H9 (cell line): Measurements from ENCODE around the gene TRIM69. TPM values are rescaled to one million over a fixed set of nuclear protein-coding genes. Genes with fewer than 3 reads are reported as not detected.

Source experiments
- DNase-seq: peaks from one replicate; pipeline ENCODE4 v3.0.0-alpha.2; 2017
- H2AFZ ChIP-seq: one replicate; pipeline ENCODE4 v1.6.1; 2013; ENCODE audit warnings: mild to moderate bottlenecking, low read length, control low read depth, moderate library complexity
- H2AK5ac ChIP-seq: 2 replicates; pipeline ENCODE4 v1.6.1; 2013; ENCODE audit warnings: low read length, control low read depth, mixed read lengths; ENCODE audit not compliant: insufficient read length
- H2BK120ac ChIP-seq: one replicate; pipeline ENCODE4 v1.6.1; 2013; ENCODE audit warnings: low read depth, mild to moderate bottlenecking, low read length, control low read depth, inconsistent platforms; ENCODE audit not compliant: poor library complexity, severe bottlenecking
- H2BK12ac ChIP-seq: 2 replicates; pipeline ENCODE4 v1.6.1; 2013; ENCODE audit warnings: low read length, control low read depth, mixed read lengths, low read depth; ENCODE audit not compliant: insufficient read length
- H2BK15ac ChIP-seq: 2 replicates; pipeline ENCODE4 v1.6.1; 2013; ENCODE audit warnings: low read depth, low read length, control low read depth
- H2BK20ac ChIP-seq: one replicate; pipeline ENCODE4 v1.6.1; 2013; ENCODE audit warnings: low read depth, mild to moderate bottlenecking, low read length, control low read depth, inconsistent platforms; ENCODE audit not compliant: poor library complexity, severe bottlenecking
- H2BK5ac ChIP-seq: 2 replicates; pipeline ENCODE4 v1.6.1; 2013; ENCODE audit warnings: low read length, control low read depth, mixed read lengths; ENCODE audit not compliant: insufficient read length
- H3K14ac ChIP-seq: 2 replicates; pipeline ENCODE4 v1.6.1; 2013; ENCODE audit warnings: low read length, control low read depth; ENCODE audit not compliant: insufficient read depth
- H3K18ac ChIP-seq: 2 replicates; pipeline ENCODE4 v1.6.1; 2013; ENCODE audit warnings: low read depth, mild to moderate bottlenecking, mixed read lengths, low read length, control low read depth; ENCODE audit not compliant: insufficient read length
- H3K23ac ChIP-seq: 2 replicates; pipeline ENCODE4 v1.6.1; 2013; ENCODE audit warnings: low read length, control low read depth, mixed read lengths, low read depth; ENCODE audit not compliant: insufficient read length
- H3K23me2 ChIP-seq: 2 replicates; pipeline ENCODE4 v1.6.1; 2013; ENCODE audit warnings: low read depth, mild to moderate bottlenecking, mixed read lengths, low read length, control low read depth; ENCODE audit not compliant: insufficient read length, poor library complexity, severe bottlenecking
- H3K27ac ChIP-seq: 2 replicates; pipeline ENCODE4 v1.5.1; 2013; ENCODE audit warnings: low read length, control low read depth, mixed read lengths, low read depth; ENCODE audit not compliant: insufficient read length
- H3K27me3 ChIP-seq: 2 replicates; pipeline ENCODE4 v1.6.1; 2013; ENCODE audit warnings: low read length, control low read depth, inconsistent platforms; ENCODE audit not compliant: insufficient read depth
- H3K4ac ChIP-seq: 2 replicates; pipeline ENCODE4 v1.6.1; 2013; ENCODE audit warnings: low read depth, mild to moderate bottlenecking, control low read depth, inconsistent platforms, low read length, moderate library complexity
- H3K4me1 ChIP-seq: 2 replicates; pipeline ENCODE4 v1.6.1; 2013; ENCODE audit warnings: low read length, control low read depth, inconsistent platforms; ENCODE audit not compliant: insufficient read depth
- H3K4me2 ChIP-seq: 2 replicates; pipeline ENCODE4 v1.6.1; 2013; ENCODE audit warnings: low read length, control low read depth, mixed read lengths; ENCODE audit not compliant: insufficient read length, insufficient read depth
- H3K56ac ChIP-seq: 2 replicates; pipeline ENCODE4 v1.6.1; 2013; ENCODE audit warnings: low read depth, mild to moderate bottlenecking, mixed read lengths, low read length, control low read depth; ENCODE audit not compliant: insufficient read length
- H3K79me1 ChIP-seq: 2 replicates; pipeline ENCODE4 v1.6.1; 2013; ENCODE audit warnings: low read depth, mild to moderate bottlenecking, moderate library complexity, low read length, control low read depth, inconsistent platforms; ENCODE audit not compliant: insufficient read depth, poor library complexity, severe bottlenecking
- H3K79me2 ChIP-seq: 2 replicates; pipeline ENCODE4 v1.6.1; 2013; ENCODE audit warnings: low read length, control low read depth, inconsistent platforms; ENCODE audit not compliant: insufficient read depth
- H3K9ac ChIP-seq: 2 replicates; pipeline ENCODE4 v1.6.1; 2013; ENCODE audit warnings: low read length, control low read depth, mixed read lengths; ENCODE audit not compliant: insufficient read length; ENCODE audit errors: extremely low read depth
- H3K9me3 ChIP-seq: one replicate; pipeline ENCODE4 v1.6.1; 2013; ENCODE audit warnings: low read depth, low read length, inconsistent platforms; ENCODE audit not compliant: control insufficient read depth
- H3T11ph ChIP-seq: one replicate; pipeline ENCODE4 v1.6.1; 2013; ENCODE audit warnings: mild to moderate bottlenecking, low read length, control low read depth, inconsistent platforms
- H4K20me1 ChIP-seq: one replicate; pipeline ENCODE4 v1.6.1; 2013; ENCODE audit not compliant: control insufficient read depth, insufficient read length, insufficient read depth
- H4K5ac ChIP-seq: 2 replicates; pipeline ENCODE4 v1.6.1; 2013; ENCODE audit warnings: low read depth, mild to moderate bottlenecking, mixed read lengths, low read length, control low read depth; ENCODE audit not compliant: insufficient read length
- H4K8ac ChIP-seq: replicated peaks from 2 replicates; pipeline ENCODE4 v1.6.1; 2013; ENCODE audit warnings: low read length, control low read depth, mixed read lengths, low read depth; ENCODE audit not compliant: insufficient read length
- H4K91ac ChIP-seq: 2 replicates; pipeline ENCODE4 v1.6.1; 2013; ENCODE audit warnings: low read depth, mild to moderate bottlenecking, moderate library complexity, mixed read lengths, low read length, control low read depth; ENCODE audit not compliant: insufficient read length
- H3K27ac Mint-ChIP-seq, 3 experiments: 2 replicates in 2 of 3; 3 replicates in 1 of 3; pipeline ENCODE4 v1.8.0; 2020 to 2021; ENCODE audit warnings: mixed read lengths in 3 of 3, mild to moderate bottlenecking in 1 of 3, moderate library complexity in 1 of 3
- H3K27me3 Mint-ChIP-seq: 2 replicates; pipeline ENCODE4 v1.8.0; 2021; ENCODE audit warnings: low read depth, mild to moderate bottlenecking, moderate library complexity, mixed read lengths
- H3K36me3 Mint-ChIP-seq, 3 experiments: 2 replicates in 2 of 3; 3 replicates in 1 of 3; pipeline ENCODE4 v1.8.0; 2020 to 2021; ENCODE audit warnings: low read depth in 3 of 3, mixed read lengths in 3 of 3; ENCODE audit not compliant: insufficient read depth in 1 of 3
- H3K4me1 Mint-ChIP-seq, 2 experiments: 2 replicates each; pipeline ENCODE4 v1.8.0; 2020; ENCODE audit warnings: mixed read lengths in 2 of 2
- H3K4me3 Mint-ChIP-seq, 2 experiments: 2 replicates in 1 of 2; 3 replicates in 1 of 2; pipeline ENCODE4 v1.8.0; 2020 to 2021; ENCODE audit warnings: mild to moderate bottlenecking in 2 of 2, mixed read lengths in 2 of 2, moderate library complexity in 1 of 2
- H3K9me3 Mint-ChIP-seq, 2 experiments: 2 replicates in 1 of 2; 3 replicates in 1 of 2; pipeline ENCODE4 v1.8.0; 2020; ENCODE audit warnings: mild to moderate bottlenecking in 2 of 2, mixed read lengths in 2 of 2, moderate library complexity in 1 of 2
- WGBS: extraction: QIAGEN DNeasy Blood & Tissue Kit; methylation state at CpG from one replicate; pipeline ENCODE4 v1.1.7; 2013; ENCODE audit warnings: missing lambda C conversion rate, low lambda C conversion rate, mixed read lengths; ENCODE audit not compliant: insufficient read length; ENCODE audit errors: extremely low coverage; 5-methylcytosine and 5-hydroxymethylcytosine counted together
- total RNA-seq: library from RNA; stranded (reverse); gene quantifications from 2 replicates; pipeline ENCODE4 v1.2.1, GENCODE V29; 2021
- TF ChIP-seq, protein P1 (sequence below): fragments of 200-600 bp; sonication (generic); conservative IDR thresholded peaks from 3 replicates; pipeline ENCODE4 v1.8.0; 2021; ENCODE audit warnings: antibody characterized with exemption, mild to moderate bottlenecking

Gene TRIM69
- total RNA-seq, 1 experiment from 2014 or later = 4.3 TPM

- Histone ChIP-seq H2BK5ac (no peak overlapping the region), H3K14ac (no peak overlapping the region), H2BK12ac (no peak overlapping the region), H3K4me2 (no peak overlapping the region), H2AK5ac (no peak overlapping the region), H4K5ac (no peak overlapping the region), H4K8ac (no peak overlapping the region), H3K56ac (no peak overlapping the region), H3K4me1 (no peaks in the 10 kb centered on the region), H3T11ph (no peak overlapping the region), H3K9ac (no peak overlapping the region), H2BK20ac (no peak overlapping the region), H3K79me2 (no peaks in the 10 kb centered on the region), H3K23me2 (no peaks in the 10 kb centered on the region), H3K9me3 (no peaks in the 10 kb centered on the region), H3K18ac (no peak overlapping the region), H4K91ac (no peak overlapping the region), H2BK15ac (no peak overlapping the region), H3K4ac (no peak overlapping the region), H4K20me1 (no peaks in the 10 kb centered on the region), H3K23ac (no peak overlapping the region), H2AFZ (no peak overlapping the region), H3K27me3 (no peaks in the 10 kb centered on the region), H3K79me1 (no peaks in the 10 kb centered on the region), H2BK120ac (no peak overlapping the region), H3K27ac (no peak overlapping the region)
- Mint-ChIP-seq H3K9me3 (peaks cover 21 to 25% of the 10 kb centered on the region in 2 experiments), H3K4me1 (peaks cover 2 to 7% of the 10 kb centered on the region in 2 experiments), H3K27ac (no peak overlapping the region), H3K4me3 (no peak overlapping the region), H3K36me3 (peaks cover 6 to 10% (median 9%) of the 10 kb centered on the region in 3 experiments; a peak in 6 of 7 replicates), H3K27me3 (peaks cover 2% of the 10 kb centered on the region; the same call in 1 of the 2 replicates)
- TF ChIP-seq, protein P1, sequence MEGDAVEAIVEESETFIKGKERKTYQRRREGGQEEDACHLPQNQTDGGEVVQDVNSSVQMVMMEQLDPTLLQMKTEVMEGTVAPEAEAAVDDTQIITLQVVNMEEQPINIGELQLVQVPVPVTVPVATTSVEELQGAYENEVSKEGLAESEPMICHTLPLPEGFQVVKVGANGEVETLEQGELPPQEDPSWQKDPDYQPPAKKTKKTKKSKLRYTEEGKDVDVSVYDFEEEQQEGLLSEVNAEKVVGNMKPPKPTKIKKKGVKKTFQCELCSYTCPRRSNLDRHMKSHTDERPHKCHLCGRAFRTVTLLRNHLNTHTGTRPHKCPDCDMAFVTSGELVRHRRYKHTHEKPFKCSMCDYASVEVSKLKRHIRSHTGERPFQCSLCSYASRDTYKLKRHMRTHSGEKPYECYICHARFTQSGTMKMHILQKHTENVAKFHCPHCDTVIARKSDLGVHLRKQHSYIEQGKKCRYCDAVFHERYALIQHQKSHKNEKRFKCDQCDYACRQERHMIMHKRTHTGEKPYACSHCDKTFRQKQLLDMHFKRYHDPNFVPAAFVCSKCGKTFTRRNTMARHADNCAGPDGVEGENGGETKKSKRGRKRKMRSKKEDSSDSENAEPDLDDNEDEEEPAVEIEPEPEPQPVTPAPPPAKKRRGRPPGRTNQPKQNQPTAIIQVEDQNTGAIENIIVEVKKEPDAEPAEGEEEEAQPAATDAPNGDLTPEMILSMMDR = no peak
- DNase-seq = no peak
- no CpG with 5 or more reads among the region's 4 CpGs for WGBS
Measured at GRCh38 chr15:44775953-44776352, 39.6 kb downstream of the TRIM69 start.
